SU-DHL-6 (cell line): ENCODE measurements around the gene FAM168B.

Experiments
- H2AFZ ChIP-seq: fragments of 200-600 bp; sonication (generic); 2 replicates; pipeline ENCODE4 v1.6.1; 2014; ENCODE audit warnings: low read depth, mild to moderate bottlenecking, moderate library complexity, mixed read lengths, antibody characterized with exemption, low read length; ENCODE audit not compliant: severe bottlenecking
- H3F3A ChIP-seq: fragments of 200-600 bp; shearing (Covaris generic); 2 replicates; pipeline ENCODE4 v1.6.0; 2016; ENCODE audit warnings: antibody characterized with exemption, mild to moderate bottlenecking; ENCODE audit not compliant: insufficient read depth
- H3K27ac ChIP-seq: fragments of 200-600 bp; sonication (generic); 2 replicates; pipeline ENCODE4 v1.5.1; 2016; ENCODE audit warnings: low read depth, mild to moderate bottlenecking, low read length, moderate library complexity, mixed read lengths
- H3K27me3 ChIP-seq: fragments of 200-600 bp; sonication (generic), shearing (Covaris generic); 2 replicates; pipeline ENCODE4 v1.6.0; 2014; ENCODE audit warnings: mild to moderate bottlenecking, low read length
- H3K36me3 ChIP-seq: fragments of 200-600 bp; sonication (generic); 2 replicates; pipeline ENCODE4 v1.6.1; 2014; ENCODE audit warnings: mild to moderate bottlenecking, low read length, mixed read lengths
- H3K4me2 ChIP-seq: fragments of 300-600, 200-600 bp; shearing (Covaris generic), sonication (generic); 2 replicates; pipeline ENCODE4 v1.6.0; 2014; ENCODE audit warnings: low read length, low read depth, mild to moderate bottlenecking; ENCODE audit not compliant: poor library complexity, severe bottlenecking
- H3K4me3 ChIP-seq: fragments of 200-600 bp; sonication (generic); 2 replicates; pipeline ENCODE4 v1.5.1; 2014; ENCODE audit warnings: antibody characterized with exemption, low read length, mild to moderate bottlenecking, mixed read lengths; ENCODE audit not compliant: insufficient read depth, poor library complexity, severe bottlenecking
- H3K79me2 ChIP-seq: fragments of 200-600 bp; sonication (generic); 2 replicates; pipeline ENCODE4 v1.6.1; 2014; ENCODE audit warnings: mild to moderate bottlenecking, low read length, moderate library complexity; ENCODE audit not compliant: insufficient read depth
- H3K9ac ChIP-seq: fragments of 200-600 bp; sonication (generic); 2 replicates; pipeline ENCODE4 v1.7.0; 2014; ENCODE audit warnings: mild to moderate bottlenecking, low read length
- H3K9me2 ChIP-seq: fragments of 200-600 bp; sonication (generic); replicated peaks from 2 replicates; pipeline ENCODE4 v1.6.1; 2014; ENCODE audit warnings: low read length; ENCODE audit not compliant: insufficient read depth
- H3K9me3 ChIP-seq: fragments of 200-600 bp; sonication (generic); 2 replicates; pipeline ENCODE4 v1.6.1; 2014; ENCODE audit warnings: low read length, mixed read lengths; ENCODE audit not compliant: insufficient read depth
- H4K20me1 ChIP-seq: fragments of 200-600 bp; sonication (generic); 2 replicates; pipeline ENCODE4 v1.6.1; 2014; ENCODE audit warnings: low read depth, mild to moderate bottlenecking, antibody characterized with exemption, low read length, moderate library complexity, mixed read lengths
- EZH2phosphoT487 ChIP-seq: fragments of 200-600 bp; sonication (generic), shearing (Covaris generic); conservative IDR thresholded peaks from 2 replicates; pipeline ENCODE4 v1.6.1; 2018; ENCODE audit warnings: mild to moderate bottlenecking, antibody characterized with exemption, low read length, moderate library complexity, mixed read lengths
- TF ChIP-seq, protein P1 (sequence below): fragments of 200-600 bp; sonication (generic); IDR thresholded peaks from one replicate; pipeline ENCODE4 v1.5.1; 2017; ENCODE audit warnings: antibody characterized with exemption, mild to moderate bottlenecking, low read length, moderate library complexity; ENCODE audit not compliant: insufficient read depth, poor library complexity, severe bottlenecking

FAM168B gene

DNA sequence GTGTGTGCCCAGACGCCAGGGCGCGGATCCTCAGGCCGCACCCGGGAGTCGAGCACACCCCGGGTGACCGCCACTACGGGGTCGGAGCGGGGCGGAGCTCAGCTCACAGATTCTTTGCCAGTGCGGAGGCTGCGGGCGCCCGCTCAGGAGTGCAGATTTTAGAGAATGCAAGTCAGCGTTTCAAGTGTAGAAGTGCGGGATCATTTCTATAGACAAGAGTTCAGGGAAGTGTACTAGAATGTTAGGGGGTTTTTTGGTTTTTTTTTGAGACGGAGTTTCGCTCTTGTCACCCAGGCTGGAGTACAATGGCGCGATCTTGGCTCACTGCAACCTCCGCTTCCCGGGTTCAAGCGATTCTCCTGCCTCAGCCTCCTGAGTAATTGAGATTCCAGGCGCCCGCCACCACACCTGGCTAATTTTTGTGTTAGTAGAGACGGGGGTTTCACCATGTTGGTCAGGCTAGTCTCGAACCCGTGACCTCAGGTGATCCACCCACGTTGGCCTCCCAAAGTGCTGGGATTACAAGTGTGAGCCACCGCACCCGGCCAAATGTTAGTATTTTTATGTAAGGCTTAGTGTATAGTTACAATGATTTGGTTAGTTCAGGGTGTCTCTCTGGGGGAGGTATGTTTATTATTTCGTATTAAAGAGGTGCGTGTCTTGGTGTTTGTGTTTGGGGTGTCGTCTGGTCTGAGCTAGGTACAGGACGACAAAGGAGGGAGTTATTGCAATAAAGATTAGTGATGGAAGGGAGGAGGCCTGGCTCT is 619 bp upstream of the FAM168B start:
- H3K9ac ChIP-seq, result peak overlapping the region; percentile 68
- peak overlapping the region; percentile 54 for H3K4me2 ChIP-seq
- no peaks in the 10 kb centered on the region for H3K9me3 ChIP-seq
- no peaks in the 10 kb centered on the region for H3K9me2 ChIP-seq
- peak overlapping the region; percentile 65 for H3K4me3 ChIP-seq
- H3K36me3 ChIP-seq, result no peaks in the 10 kb centered on the region; the same call in 1 of the 2 replicates
- peak overlapping the region; percentile 87 for H2AFZ ChIP-seq
- H4K20me1 ChIP-seq, result peaks cover 8% of the 10 kb centered on the region; the same call in 1 of the 2 replicates
- TF ChIP-seq EZH2phosphoT487, result no peak
- TF ChIP-seq, protein P1, sequence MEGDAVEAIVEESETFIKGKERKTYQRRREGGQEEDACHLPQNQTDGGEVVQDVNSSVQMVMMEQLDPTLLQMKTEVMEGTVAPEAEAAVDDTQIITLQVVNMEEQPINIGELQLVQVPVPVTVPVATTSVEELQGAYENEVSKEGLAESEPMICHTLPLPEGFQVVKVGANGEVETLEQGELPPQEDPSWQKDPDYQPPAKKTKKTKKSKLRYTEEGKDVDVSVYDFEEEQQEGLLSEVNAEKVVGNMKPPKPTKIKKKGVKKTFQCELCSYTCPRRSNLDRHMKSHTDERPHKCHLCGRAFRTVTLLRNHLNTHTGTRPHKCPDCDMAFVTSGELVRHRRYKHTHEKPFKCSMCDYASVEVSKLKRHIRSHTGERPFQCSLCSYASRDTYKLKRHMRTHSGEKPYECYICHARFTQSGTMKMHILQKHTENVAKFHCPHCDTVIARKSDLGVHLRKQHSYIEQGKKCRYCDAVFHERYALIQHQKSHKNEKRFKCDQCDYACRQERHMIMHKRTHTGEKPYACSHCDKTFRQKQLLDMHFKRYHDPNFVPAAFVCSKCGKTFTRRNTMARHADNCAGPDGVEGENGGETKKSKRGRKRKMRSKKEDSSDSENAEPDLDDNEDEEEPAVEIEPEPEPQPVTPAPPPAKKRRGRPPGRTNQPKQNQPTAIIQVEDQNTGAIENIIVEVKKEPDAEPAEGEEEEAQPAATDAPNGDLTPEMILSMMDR, result no peak
- peaks cover 15% of the 10 kb centered on the region for H3F3A ChIP-seq
- peaks cover 41% of the 10 kb centered on the region for H3K79me2 ChIP-seq
- no peaks in the 10 kb centered on the region for H3K27me3 ChIP-seq
- peak overlapping the region; percentile 67 for H3K27ac ChIP-seq

DNA sequence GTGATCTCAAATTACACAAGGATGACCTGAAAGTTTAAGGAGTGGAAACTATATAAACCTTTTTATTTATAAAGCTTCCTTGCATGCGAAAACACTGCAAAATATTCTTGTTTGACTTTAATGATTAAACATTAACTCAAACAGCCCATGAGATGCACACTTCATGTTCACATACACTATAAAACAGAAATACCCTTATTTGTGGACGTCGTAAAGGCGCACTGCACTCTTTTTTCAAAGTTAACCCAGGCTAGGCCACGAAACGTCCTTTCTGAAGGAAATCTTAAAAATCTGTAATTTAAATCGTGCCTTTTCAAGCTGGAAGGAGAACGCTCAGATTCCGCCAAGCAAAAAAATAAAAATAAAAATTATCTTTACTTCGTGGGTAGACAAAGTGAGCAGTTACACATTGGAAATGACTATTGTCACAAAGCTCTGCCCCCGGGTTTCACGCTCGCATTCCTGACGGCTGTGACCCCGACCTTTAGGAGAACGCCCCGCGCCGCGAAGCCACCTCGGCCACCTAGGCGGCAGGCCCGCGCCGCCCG is 728 bp downstream of the FAM168B start:
- Histone ChIP-seq H3K4me3 (peak overlapping the region; percentile 65), H3K79me2 (peaks cover 54% of the 10 kb centered on the region), H3K36me3 (peaks cover 2% of the 10 kb centered on the region; the same call in 1 of the 2 replicates), H3K9ac (peak overlapping the region; percentile 68), H2AFZ (no peak overlapping the region), H4K20me1 (peaks cover 11% of the 10 kb centered on the region; the same call in 1 of the 2 replicates), H3K27ac (peak overlapping the region; percentile 65), H3K9me3 (no peaks in the 10 kb centered on the region), H3K4me2 (peak overlapping the region; percentile 100), H3K27me3 (no peaks in the 10 kb centered on the region), H3K9me2 (no peaks in the 10 kb centered on the region), H3F3A (peaks cover 15% of the 10 kb centered on the region)
- TF ChIP-seq EZH2phosphoT487, result no peak
- TF ChIP-seq, protein P1, result no peak

DNA sequence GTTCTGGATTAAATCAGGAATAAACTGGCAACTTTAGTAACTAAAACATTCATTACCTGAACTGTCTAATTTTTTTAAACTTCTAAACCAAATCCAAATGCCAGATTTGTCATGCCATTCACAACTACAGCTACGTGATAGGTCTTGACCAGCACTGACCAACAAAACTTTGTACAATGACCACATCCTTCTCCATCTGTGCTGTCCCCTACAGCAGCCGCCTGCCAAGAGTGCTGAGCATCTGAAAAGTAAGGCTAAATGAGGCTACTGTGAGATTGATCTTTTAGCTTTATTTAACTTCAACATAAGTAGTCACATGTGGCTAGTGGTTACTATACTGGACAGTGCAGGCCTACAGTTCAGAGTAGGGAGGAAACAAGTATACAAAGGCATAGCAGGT is 7.6 kb downstream of the FAM168B start:
- Histone ChIP-seq H3K36me3 (peaks cover 14% of the 10 kb centered on the region; the same call in 1 of the 2 replicates), H3K9ac (no peak overlapping the region), H2AFZ (no peak overlapping the region), H3K9me3 (no peaks in the 10 kb centered on the region), H3K9me2 (no peaks in the 10 kb centered on the region), H3K79me2 (peaks cover 96% of the 10 kb centered on the region), H3K27me3 (no peaks in the 10 kb centered on the region), H3K4me3 (no peak overlapping the region), H3F3A (no peaks in the 10 kb centered on the region), H3K27ac (no peak overlapping the region), H4K20me1 (peaks cover 15% of the 10 kb centered on the region), H3K4me2 (no peak overlapping the region)
- no peak for TF ChIP-seq EZH2phosphoT487
- TF ChIP-seq, protein P1, result no peak
